Measurements from ENCODE around the gene LCN12. TPM values are rescaled to one million over a fixed set of nuclear protein-coding genes. Genes with fewer than 3 reads are reported as not detected.

LCN12 gene
- total RNA-seq, 1 donor = 0.86 TPM

DNA sequence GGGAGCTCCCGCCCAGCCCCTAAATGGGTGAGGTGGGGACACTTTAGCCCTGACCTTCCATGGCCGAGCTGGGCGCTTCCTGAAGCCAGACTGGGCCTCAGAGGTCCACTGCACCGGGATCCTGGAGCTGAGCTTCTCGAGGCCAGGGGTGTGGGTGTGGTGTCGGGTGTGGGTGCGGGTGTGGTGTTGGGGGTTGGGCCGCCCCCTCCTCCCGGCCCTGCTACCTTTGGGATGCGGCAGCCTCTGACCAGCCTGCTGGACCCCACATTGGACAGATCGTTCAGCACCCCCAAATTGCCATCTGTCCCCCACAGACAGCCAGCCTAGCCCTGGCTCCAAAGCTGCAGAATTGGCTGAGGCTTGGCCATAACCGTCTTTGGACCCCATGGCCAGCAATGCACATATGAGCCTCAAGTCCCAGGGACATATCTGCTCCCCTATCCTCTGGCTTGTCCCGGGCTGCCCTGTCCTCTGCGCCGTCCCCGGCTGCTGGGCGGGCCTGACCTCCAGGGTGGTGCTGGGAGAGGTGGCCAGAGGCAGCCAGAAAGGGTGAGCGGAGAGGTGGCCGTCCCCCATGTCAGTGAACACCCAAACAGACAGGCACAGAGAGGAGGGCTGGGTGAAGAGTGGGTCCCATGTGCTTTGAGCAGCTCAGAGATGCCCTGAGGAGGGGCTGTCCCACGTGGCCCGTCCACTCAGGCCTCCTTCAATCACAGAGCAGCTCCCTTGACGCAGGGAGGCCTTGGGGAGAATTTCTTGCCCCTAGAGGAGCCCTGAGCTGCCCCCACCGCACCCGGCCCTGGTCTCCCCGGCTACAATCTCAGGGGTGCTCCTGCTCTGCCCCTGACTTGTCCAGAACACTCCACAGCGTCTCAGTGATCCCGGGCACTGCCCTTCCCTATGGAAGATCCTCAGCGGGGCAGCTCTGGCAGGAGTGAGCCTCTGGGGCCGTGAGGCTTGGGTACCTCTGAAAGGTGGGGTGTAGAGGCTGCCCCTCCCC is 21.8 kb downstream of the LCN12 start:
- DNase-seq (ENCODE audit: low read depth) = no peak
- H3K4me3 ChIP-seq (ENCODE audit: low read depth, low read length) = no peak overlapping the region
- TF ChIP-seq, protein P1, sequence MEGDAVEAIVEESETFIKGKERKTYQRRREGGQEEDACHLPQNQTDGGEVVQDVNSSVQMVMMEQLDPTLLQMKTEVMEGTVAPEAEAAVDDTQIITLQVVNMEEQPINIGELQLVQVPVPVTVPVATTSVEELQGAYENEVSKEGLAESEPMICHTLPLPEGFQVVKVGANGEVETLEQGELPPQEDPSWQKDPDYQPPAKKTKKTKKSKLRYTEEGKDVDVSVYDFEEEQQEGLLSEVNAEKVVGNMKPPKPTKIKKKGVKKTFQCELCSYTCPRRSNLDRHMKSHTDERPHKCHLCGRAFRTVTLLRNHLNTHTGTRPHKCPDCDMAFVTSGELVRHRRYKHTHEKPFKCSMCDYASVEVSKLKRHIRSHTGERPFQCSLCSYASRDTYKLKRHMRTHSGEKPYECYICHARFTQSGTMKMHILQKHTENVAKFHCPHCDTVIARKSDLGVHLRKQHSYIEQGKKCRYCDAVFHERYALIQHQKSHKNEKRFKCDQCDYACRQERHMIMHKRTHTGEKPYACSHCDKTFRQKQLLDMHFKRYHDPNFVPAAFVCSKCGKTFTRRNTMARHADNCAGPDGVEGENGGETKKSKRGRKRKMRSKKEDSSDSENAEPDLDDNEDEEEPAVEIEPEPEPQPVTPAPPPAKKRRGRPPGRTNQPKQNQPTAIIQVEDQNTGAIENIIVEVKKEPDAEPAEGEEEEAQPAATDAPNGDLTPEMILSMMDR (IDR thresholded peaks at IDR 0.05; ENCODE audit: insufficient read depth, low read depth, low read length) = no peak

GRCh38 chr9:136974817-136975535 is 22.9 kb downstream of the LCN12 start:
- no peak overlapping the region for H3K4me3 ChIP-seq (ENCODE audit: low read depth, low read length)
- TF ChIP-seq, protein P1 (IDR thresholded peaks at IDR 0.05; ENCODE audit: insufficient read depth, low read depth, low read length) = no peak
- DNase-seq (ENCODE audit: low read depth) = no peak

DNA sequence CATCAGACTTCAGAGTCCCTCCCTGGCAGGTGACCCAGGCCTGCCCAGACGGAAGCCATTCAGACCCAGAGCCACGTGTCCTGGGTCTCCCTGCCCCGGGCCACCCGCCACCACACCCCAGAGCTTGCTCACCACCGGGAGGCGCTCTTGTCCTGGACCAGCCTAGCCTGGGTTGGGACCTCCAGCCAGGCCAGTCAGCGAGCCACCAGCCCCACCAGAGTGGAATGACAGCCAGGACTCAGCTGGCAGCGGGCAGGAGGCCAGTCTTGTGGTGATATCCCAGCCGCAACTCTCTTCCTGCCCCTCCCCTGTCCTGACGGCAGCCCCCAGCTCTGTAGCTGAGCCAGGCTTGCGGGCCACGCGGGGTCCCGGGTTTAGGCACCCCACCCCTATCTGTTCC is 23.6 kb downstream of the LCN12 start:
- H3K4me3 ChIP-seq (ENCODE audit: low read depth, low read length) = no peak overlapping the region
- no peak for DNase-seq (ENCODE audit: low read depth)

GRCh38 chr9:136977223-136977622 is 25.1 kb downstream of the LCN12 start, which contains the start of gene PTGDS:
TSS of gene PTGDS (plus strand) at chr9:136977504. CDS start at chr9:136977579, 75 bp downstream.
- peak within 1 kb of the TSS; percentile 73 for H3K4me3 ChIP-seq (ENCODE audit: low read depth, low read length)
- DNase-seq (ENCODE audit: low read depth) = peak; percentile 84
- TF ChIP-seq, protein P1 (IDR thresholded peaks at IDR 0.05; ENCODE audit: insufficient read depth, low read depth, low read length) = no peak

More for the DNA sequence above, 23.6 kb downstream of the LCN12 start:
- TF ChIP-seq, protein P1 (IDR thresholded peaks at IDR 0.05; ENCODE audit: insufficient read depth, low read depth, low read length) = peak; percentile 7

GRCh38 chr9:136977649-136978072 is 25.6 kb downstream of the LCN12 start:
- no peak for DNase-seq (ENCODE audit: low read depth)
- TF ChIP-seq, protein P1 (IDR thresholded peaks at IDR 0.05; ENCODE audit: insufficient read depth, low read depth, low read length) = no peak
- H3K4me3 ChIP-seq (ENCODE audit: low read depth, low read length) = peak overlapping the region; percentile 73

- H3K4me3 ChIP-seq (ENCODE audit: low read depth, low read length) = peak overlapping the region; percentile 73
- peak; percentile 82 for DNase-seq (ENCODE audit: low read depth)
- TF ChIP-seq, protein P1 (IDR thresholded peaks at IDR 0.05; ENCODE audit: insufficient read depth, low read depth, low read length) = no peak
Observed at GRCh38 chr9:136978073-136978864, 26.2 kb downstream of the LCN12 start.

All from fibroblast of villous mesenchyme (primary cell).